ENCODE results near the gene MTHFD1L.

MTHFD1L gene

GRCh38 chr6:151096691-151097606, 231.4 kb downstream of the MTHFD1L start:
- H4K20me1 ChIP-seq (ENCODE audit: insufficient read depth, low read length, poor library complexity, severe bottlenecking): no peaks in the 10 kb centered on the region
- H2AFZ ChIP-seq (ENCODE audit: low read length): no peak overlapping the region
- H3K4me3 ChIP-seq (ENCODE audit: low read length, poor library complexity, severe bottlenecking): no peak overlapping the region
- H3K79me2 ChIP-seq (ENCODE audit: insufficient read depth, low read length): no peaks in the 10 kb centered on the region
- H3F3A ChIP-seq (ENCODE audit: low read depth): no peaks in the 10 kb centered on the region
- no peak overlapping the region for H3K4me2 ChIP-seq (ENCODE audit: low read depth, low read length, poor library complexity, severe bottlenecking)
- H3K9me3 ChIP-seq (ENCODE audit: insufficient read depth, low read depth, low read length): no peaks in the 10 kb centered on the region
- no peaks in the 10 kb centered on the region for H3K4me1 ChIP-seq (ENCODE audit: insufficient read depth, low read length, poor library complexity, severe bottlenecking)
- no peak for TF ChIP-seq CTCF (conservative IDR thresholded peaks at IDR 0.05; ENCODE audit: low read length)
- no peak for TF ChIP-seq EZH2phosphoT487 (IDR thresholded peaks at IDR 0.05; ENCODE audit: borderline replicate concordance)
- H3K27me3 ChIP-seq (ENCODE audit: insufficient read depth, low read length, poor library complexity, severe bottlenecking): no peaks in the 10 kb centered on the region
- H3K9me2 ChIP-seq (replicated peaks; ENCODE audit: low read depth, low read length): no peaks in the 10 kb centered on the region
- H3K36me3 ChIP-seq (ENCODE audit: insufficient read depth, low read length): peaks cover 45% of the 10 kb centered on the region; the same call in 1 of the 2 replicates
- no peak overlapping the region for H3K9ac ChIP-seq (ENCODE audit: low read depth, low read length, poor library complexity, severe bottlenecking)

- Histone ChIP-seq H3K9ac (ENCODE audit: low read depth, low read length, poor library complexity, severe bottlenecking) (no peak overlapping the region), H3K9me2 (replicated peaks; ENCODE audit: low read depth, low read length) (no peaks in the 10 kb centered on the region)
- TF ChIP-seq EZH2phosphoT487 (IDR thresholded peaks at IDR 0.05; ENCODE audit: borderline replicate concordance): no peak
- TF ChIP-seq CTCF (conservative IDR thresholded peaks at IDR 0.05; ENCODE audit: low read length): no peak
These were observed 232.7 kb downstream of the MTHFD1L start for GRCh38 chr6:151098166-151098565.

GRCh38 chr6:151100326-151100725, 234.8 kb downstream of the MTHFD1L start:
- Histone ChIP-seq H3K9ac (ENCODE audit: low read depth, low read length, poor library complexity, severe bottlenecking) (no peak overlapping the region), H3K36me3 (ENCODE audit: insufficient read depth, low read length) (peaks cover 24% of the 10 kb centered on the region; the same call in 1 of the 2 replicates), H3K4me1 (ENCODE audit: insufficient read depth, low read length, poor library complexity, severe bottlenecking) (no peaks in the 10 kb centered on the region), H3K4me2 (ENCODE audit: low read depth, low read length, poor library complexity, severe bottlenecking) (no peak overlapping the region), H3K9me2 (replicated peaks; ENCODE audit: low read depth, low read length) (no peaks in the 10 kb centered on the region), H3K27me3 (ENCODE audit: insufficient read depth, low read length, poor library complexity, severe bottlenecking) (no peaks in the 10 kb centered on the region), H3K4me3 (ENCODE audit: low read length, poor library complexity, severe bottlenecking) (no peak overlapping the region), H3F3A (ENCODE audit: low read depth) (no peaks in the 10 kb centered on the region), H2AFZ (ENCODE audit: low read length) (no peak overlapping the region), H3K79me2 (ENCODE audit: insufficient read depth, low read length) (no peaks in the 10 kb centered on the region), H3K9me3 (ENCODE audit: insufficient read depth, low read depth, low read length) (no peaks in the 10 kb centered on the region), H4K20me1 (ENCODE audit: insufficient read depth, low read length, poor library complexity, severe bottlenecking) (no peaks in the 10 kb centered on the region)
- TF ChIP-seq CTCF (conservative IDR thresholded peaks at IDR 0.05; ENCODE audit: low read length) (no peak), EZH2phosphoT487 (IDR thresholded peaks at IDR 0.05; ENCODE audit: borderline replicate concordance) (no peak)

More at GRCh38 chr6:151098166-151098565, 232.7 kb downstream of the MTHFD1L start:
- H2AFZ ChIP-seq (ENCODE audit: low read length): no peak overlapping the region
- H3F3A ChIP-seq (ENCODE audit: low read depth): no peaks in the 10 kb centered on the region
- H3K27me3 ChIP-seq (ENCODE audit: insufficient read depth, low read length, poor library complexity, severe bottlenecking): no peaks in the 10 kb centered on the region
- no peaks in the 10 kb centered on the region for H4K20me1 ChIP-seq (ENCODE audit: insufficient read depth, low read length, poor library complexity, severe bottlenecking)
- H3K4me1 ChIP-seq (ENCODE audit: insufficient read depth, low read length, poor library complexity, severe bottlenecking): no peaks in the 10 kb centered on the region
- H3K79me2 ChIP-seq (ENCODE audit: insufficient read depth, low read length): no peaks in the 10 kb centered on the region
- no peak overlapping the region for H3K4me2 ChIP-seq (ENCODE audit: low read depth, low read length, poor library complexity, severe bottlenecking)
- no peak overlapping the region for H3K4me3 ChIP-seq (ENCODE audit: low read length, poor library complexity, severe bottlenecking)
- peaks cover 38% of the 10 kb centered on the region; the same call in 1 of the 2 replicates for H3K36me3 ChIP-seq (ENCODE audit: insufficient read depth, low read length)
- H3K9me3 ChIP-seq (ENCODE audit: insufficient read depth, low read depth, low read length): no peaks in the 10 kb centered on the region
